IMR-90 (cell line): Measurements from ENCODE around the gene TGM6. TPM values are rescaled to one million over a fixed set of nuclear protein-coding genes. Genes with fewer than 3 reads are reported as not detected.

Source experiments
- ATAC-seq: fragments of 200-7000 bp; cut with Tn5 transposase; 2 replicates; pipeline ENCODE4 v1.9.1; 2020; ENCODE audit warnings: low read depth, mild to moderate bottlenecking, moderate library complexity
- BruUV-seq: library from RNA; stranded (reverse); fragments of 400-500 nt; replicated peaks from 2 replicates; lab custom pipeline; 2021; lab: Mats Ljungman, UMichigan
- CTCF ChIA-PET: fragments of 300-600 bp; formaldehyde crosslinking; extraction: SDS; loops from one replicate; lab custom pipeline; 2021; ENCODE audit warnings: antibody characterized with exemption; lab: Yijun Ruan, JAX
- POLR2A ChIA-PET: fragments of 300-600 bp; sonication (Branson Sonifier 250); formaldehyde crosslinking; loops from one replicate; lab custom pipeline; 2022; ENCODE audit warnings: antibody characterized with exemption; ENCODE audit not compliant: unreplicated experiment; lab: Charles Lee
- DNase-seq: peaks from one replicate; pipeline ENCODE4 v3.0.0; 2013
- H2AFZ ChIP-seq: replicated peaks from 2 replicates; pipeline ENCODE3; 2013; ENCODE audit warnings: low read length, mild to moderate bottlenecking; ENCODE audit not compliant: poor library complexity
- H2AK5ac ChIP-seq: 2 replicates; pipeline ENCODE4 v1.6.1; 2013; ENCODE audit warnings: low read depth, low read length, inconsistent platforms
- H2AK9ac ChIP-seq: replicated peaks from 2 replicates; pipeline ENCODE3; 2013; ENCODE audit warnings: mild to moderate bottlenecking, low read depth, low read length, moderate library complexity; ENCODE audit not compliant: poor library complexity
- H2BK120ac ChIP-seq: 2 replicates; pipeline ENCODE4 v1.6.1; 2013; ENCODE audit warnings: low read depth, low read length, inconsistent platforms
- H2BK15ac ChIP-seq: 3 replicates; pipeline ENCODE4 v1.6.1; 2013; ENCODE audit warnings: low read depth, low read length, inconsistent platforms
- H2BK20ac ChIP-seq: 2 replicates; pipeline ENCODE4 v1.6.1; 2013; ENCODE audit warnings: low read depth, mild to moderate bottlenecking, inconsistent platforms, low read length, moderate library complexity
- H2BK5ac ChIP-seq: 2 replicates; pipeline ENCODE4 v1.6.1; 2013; ENCODE audit warnings: mild to moderate bottlenecking, low read depth, low read length, inconsistent platforms; ENCODE audit not compliant: poor library complexity, severe bottlenecking
- H3K14ac ChIP-seq: replicated peaks from 2 replicates; pipeline ENCODE4 v1.6.1; 2013; ENCODE audit warnings: low read depth, low read length, inconsistent platforms
- H3K18ac ChIP-seq: 2 replicates; pipeline ENCODE4 v1.6.1; 2013; ENCODE audit warnings: low read depth, low read length, control low read depth
- H3K23ac ChIP-seq: 2 replicates; pipeline ENCODE4 v1.6.1; 2013; ENCODE audit warnings: low read depth, low read length, inconsistent platforms
- H3K27ac ChIP-seq: 2 replicates; pipeline ENCODE4 v1.5.1; 2013; ENCODE audit warnings: mild to moderate bottlenecking, control low read depth, low read length; ENCODE audit not compliant: insufficient read depth
- H3K27me3 ChIP-seq: 2 replicates; pipeline ENCODE4 v1.6.1; 2013; ENCODE audit warnings: low read length; ENCODE audit not compliant: control insufficient read depth, insufficient read depth
- H3K36me3 ChIP-seq: 2 replicates; pipeline ENCODE4 v1.6.1; 2013; ENCODE audit warnings: low read length, mixed read lengths; ENCODE audit not compliant: control insufficient read depth, insufficient read depth
- H3K4ac ChIP-seq: 2 replicates; pipeline ENCODE4 v1.6.1; 2013; ENCODE audit warnings: low read depth, low read length, inconsistent platforms
- H3K4me1 ChIP-seq: 2 replicates; pipeline ENCODE4 v1.6.1; 2013; ENCODE audit warnings: low read length, mixed read lengths; ENCODE audit not compliant: control insufficient read depth, insufficient read depth
- H3K4me2 ChIP-seq: 2 replicates; pipeline ENCODE4 v1.6.1; 2013; ENCODE audit warnings: low read depth, mild to moderate bottlenecking, control low read depth, low read length, moderate library complexity
- H3K4me3 ChIP-seq: 2 replicates; pipeline ENCODE4 v1.5.1; 2013; ENCODE audit warnings: low read depth, mild to moderate bottlenecking, control low read depth, low read length, moderate library complexity; ENCODE audit not compliant: insufficient read depth
- H3K56ac ChIP-seq: 2 replicates; pipeline ENCODE4 v1.6.1; 2013; ENCODE audit warnings: low read length, inconsistent platforms; ENCODE audit not compliant: insufficient read depth; ENCODE audit errors: extremely low read depth
- H3K79me1 ChIP-seq, 2 experiments: 2 replicates each; pipeline ENCODE4 v1.6.1; 2013; ENCODE audit warnings: low read length in 2 of 2, inconsistent platforms in 1 of 2, low read depth in 1 of 2
- H3K9ac ChIP-seq: 2 replicates; pipeline ENCODE4 v1.6.1; 2013; ENCODE audit warnings: low read depth, low read length, control low read depth
- H3K9me1 ChIP-seq: 2 replicates; pipeline ENCODE4 v1.6.1; 2013; ENCODE audit warnings: low read length, inconsistent platforms; ENCODE audit not compliant: insufficient read depth
- H3K9me3 ChIP-seq: 2 replicates; pipeline ENCODE4 v1.6.1; 2013; ENCODE audit warnings: low read length; ENCODE audit not compliant: control insufficient read depth, insufficient read depth
- H4K20me1 ChIP-seq: 2 replicates; pipeline ENCODE4 v1.6.1; 2013; ENCODE audit warnings: low read length, inconsistent platforms; ENCODE audit not compliant: insufficient read depth
- H4K5ac ChIP-seq: 2 replicates; pipeline ENCODE4 v1.6.1; 2013; ENCODE audit warnings: mild to moderate bottlenecking, low read depth, low read length, control low read depth
- H4K8ac ChIP-seq, 2 experiments: 2 replicates each; pipeline ENCODE4 v1.6.1; 2013; ENCODE audit warnings: low read depth in 2 of 2, low read length in 2 of 2, control low read depth in 1 of 2, inconsistent platforms in 1 of 2
- H4K91ac ChIP-seq: 2 replicates; pipeline ENCODE4 v1.6.1; 2013; ENCODE audit warnings: low read depth, low read length, inconsistent platforms; ENCODE audit not compliant: insufficient read depth
- MXI1 ChIP-seq: IDR thresholded peaks from 2 replicates; pipeline ENCODE4 v1.6.1; 2012; ENCODE audit warnings: low read depth, mild to moderate bottlenecking, low read length, moderate library complexity, borderline replicate concordance
- RAD21 ChIP-seq: IDR thresholded peaks from 2 replicates; pipeline ENCODE4 v1.6.1; 2012; ENCODE audit warnings: low read length, improper control_type of control experiment
- RCOR1 ChIP-seq: IDR thresholded peaks from 2 replicates; pipeline ENCODE4 v1.6.1; 2012; ENCODE audit warnings: mild to moderate bottlenecking, low read length, improper control_type of control experiment; ENCODE audit not compliant: insufficient replicate concordance
- SMC3 ChIP-seq: fragments of 150-350 bp; IDR thresholded peaks from 2 replicates; pipeline ENCODE4 v1.6.1; 2016; ENCODE audit warnings: low read depth, mild to moderate bottlenecking, antibody characterized with exemption, low read length, moderate library complexity
- WGBS, 2 experiments: methylation state at CpG; one replicate each; pipeline versions ENCODE4 v1.1.5 to v1.1.7; 2013; ENCODE audit warnings: missing lambda C conversion rate in 2 of 2; ENCODE audit not compliant: insufficient read length in 1 of 2; ENCODE audit errors: extremely low coverage in 2 of 2; 5-methylcytosine and 5-hydroxymethylcytosine counted together
- dilution Hi-C: fragments of 300-500 bp; cut with HindIII; formaldehyde crosslinking; loops from one replicate; pipeline ENCODE4 v1.14.3; 2018; ENCODE audit warnings: low sequenced_read_pairs; ENCODE audit not compliant: unreplicated experiment
- in situ Hi-C: fragments of 300-500 bp; cut with MboI; formaldehyde crosslinking; loops from 3 replicates; pipeline ENCODE4 v1.14.3; 2019; ENCODE audit warnings: low sequenced_read_pairs, inconsistent platforms, mixed read lengths
- intact Hi-C: fragments of 100-400 bp; cut with micrococcal nuclease; formaldehyde crosslinking; loops from 2 replicates; pipeline ENCODE4 v1.10.0; 2022
- polyA plus RNA-seq, 3 experiments: library from polyadenylated mRNA; depleted of rRNA; stranded (reverse); fragments of >200 nt; gene quantifications; 2 replicates each; pipeline ENCODE4 v1.2.3, GENCODE V29; 2012; ENCODE audit warnings: low replicate concordance in 1 of 3
- total RNA-seq: library from RNA; depleted of rRNA; stranded (reverse); fragments of >200 nt; gene quantifications from 2 replicates; pipeline ENCODE4 v1.2.3, GENCODE V29; 2012
- TF ChIP-seq, protein P1 (sequence below): conservative IDR thresholded peaks from 2 replicates; pipeline ENCODE4 v1.5.1; 2012; ENCODE audit warnings: mild to moderate bottlenecking, low read depth, low read length, improper control_type of control experiment

TGM6 gene
- total and polyA plus RNA-seq, 2 of the 4 experiments (the other 2 are of a cell fraction): not detected

DNA sequence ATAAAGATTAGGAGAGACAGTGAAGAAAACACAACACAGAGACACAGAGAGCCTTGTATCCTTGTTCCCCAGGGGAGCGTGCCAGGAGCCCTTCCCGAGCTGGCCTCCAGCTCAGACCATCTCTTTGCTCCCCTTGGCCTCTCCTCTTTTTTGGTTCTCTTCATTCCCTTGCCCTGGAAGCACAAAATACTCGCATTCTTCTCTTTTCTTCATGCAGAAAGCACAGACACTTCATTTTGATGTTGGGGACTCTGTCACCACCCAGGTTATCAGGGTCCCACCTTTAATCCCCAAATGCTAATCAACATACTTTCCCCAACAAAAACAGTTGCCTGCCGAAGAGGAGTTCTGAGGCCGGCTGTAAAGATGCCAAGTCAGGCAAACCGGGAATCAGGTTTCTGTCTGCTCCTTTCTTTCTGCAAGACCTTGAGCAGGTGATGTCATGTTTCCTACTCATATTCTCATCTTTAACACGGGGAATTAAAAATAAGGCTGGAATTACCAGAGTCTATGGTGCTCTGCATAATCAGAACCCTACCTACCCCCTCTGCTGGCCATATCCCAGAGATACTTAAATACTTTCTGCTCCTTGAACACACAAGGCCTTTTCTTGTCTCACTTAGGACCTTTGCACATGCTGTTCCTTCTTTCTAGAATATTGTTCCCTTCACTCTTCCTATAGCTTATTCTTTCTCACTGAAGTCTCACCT is 21.7 kb downstream of the TGM6 start:
- CTCF ChIA-PET: no interaction called here

More for the DNA sequence above, 21.7 kb downstream of the TGM6 start:
- dilution Hi-C loops (no loop called here), in situ Hi-C loops (no loop called here), intact Hi-C loops (loop anchor here (2.0 kb wide), 1 partner anchor 196 kb away; no protein-coding TSS in a partner anchor)
- Histone ChIP-seq H4K91ac (no peak overlapping the region), H2BK20ac (no peak overlapping the region), H3K23ac (no peak overlapping the region), H3K9ac (no peak overlapping the region), H2BK5ac (no peak overlapping the region), H3K14ac (no peak overlapping the region), H2AFZ (no peak overlapping the region), H4K5ac (no peak overlapping the region), H2BK15ac (no peak overlapping the region), H3K4me2 (no peak overlapping the region), H3K36me3 (no peaks in the 10 kb centered on the region), H2AK9ac (no peak overlapping the region), H4K8ac (no peak overlapping the region), H3K4me3 (no peak overlapping the region), H3K56ac (no peak overlapping the region), H2AK5ac (no peak overlapping the region), H3K9me1 (no peaks in the 10 kb centered on the region), H3K4ac (no peak overlapping the region), H3K27me3 (no peaks in the 10 kb centered on the region; the same call in 1 of the 2 replicates), H3K79me1 (no peaks in the 10 kb centered on the region), H3K4me1 (no peaks in the 10 kb centered on the region), H3K9me3 (no peaks in the 10 kb centered on the region), H2BK120ac (no peak overlapping the region), H3K27ac (no peak overlapping the region), H3K18ac (no peak overlapping the region), H4K20me1 (no peaks in the 10 kb centered on the region)
- 36% methylated on average over 2 of the region's 7 CpGs; no CpG with 5 or more reads in 1 of the 2 experiments for WGBS, 2 experiments
- no TSS peak for BruUV-seq
- ATAC-seq (peak; percentile 70), DNase-seq (peak; percentile 51)
- TF ChIP-seq, protein P1, sequence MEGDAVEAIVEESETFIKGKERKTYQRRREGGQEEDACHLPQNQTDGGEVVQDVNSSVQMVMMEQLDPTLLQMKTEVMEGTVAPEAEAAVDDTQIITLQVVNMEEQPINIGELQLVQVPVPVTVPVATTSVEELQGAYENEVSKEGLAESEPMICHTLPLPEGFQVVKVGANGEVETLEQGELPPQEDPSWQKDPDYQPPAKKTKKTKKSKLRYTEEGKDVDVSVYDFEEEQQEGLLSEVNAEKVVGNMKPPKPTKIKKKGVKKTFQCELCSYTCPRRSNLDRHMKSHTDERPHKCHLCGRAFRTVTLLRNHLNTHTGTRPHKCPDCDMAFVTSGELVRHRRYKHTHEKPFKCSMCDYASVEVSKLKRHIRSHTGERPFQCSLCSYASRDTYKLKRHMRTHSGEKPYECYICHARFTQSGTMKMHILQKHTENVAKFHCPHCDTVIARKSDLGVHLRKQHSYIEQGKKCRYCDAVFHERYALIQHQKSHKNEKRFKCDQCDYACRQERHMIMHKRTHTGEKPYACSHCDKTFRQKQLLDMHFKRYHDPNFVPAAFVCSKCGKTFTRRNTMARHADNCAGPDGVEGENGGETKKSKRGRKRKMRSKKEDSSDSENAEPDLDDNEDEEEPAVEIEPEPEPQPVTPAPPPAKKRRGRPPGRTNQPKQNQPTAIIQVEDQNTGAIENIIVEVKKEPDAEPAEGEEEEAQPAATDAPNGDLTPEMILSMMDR: peak; percentile 44
- peak; percentile 34 for TF ChIP-seq RAD21
- TF ChIP-seq SMC3: peak; percentile 42; the same call in 1 of the 2 replicates
- no peak for TF ChIP-seq MXI1
- TF ChIP-seq RCOR1: no peak
- POLR2A ChIA-PET: no interaction called here
